OCI-LY3 (cell line): ENCODE results near the gene RSBN1.

Experiments
- CTCF ChIP-seq: fragments of 200-600, 300-600 bp; sonication (generic); IDR thresholded peaks from 2 replicates; pipeline ENCODE4 v1.5.1; 2014; ENCODE audit warnings: antibody characterized with exemption, low read length, low read depth
- EZH2phosphoT487 ChIP-seq: fragments of 200-600 bp; shearing (Covaris generic); IDR thresholded peaks from 2 replicates; pipeline ENCODE4 v1.6.1; 2018; ENCODE audit warnings: antibody characterized with exemption, mixed run types, low read depth

- TF ChIP-seq CTCF: no peak
- TF ChIP-seq EZH2phosphoT487: no peak
Observed at GRCh38 chr1:113749402-113749801, 62.9 kb downstream of the RSBN1 start.
